ENCODE measurements around the gene CALM1. TPM values are rescaled to one million over a fixed set of nuclear protein-coding genes. Genes with fewer than 3 reads are reported as not detected.
A peak's percentile ranks its signal among the peaks of the same experiment; 100 is the strongest.

Gene CALM1
- total RNA-seq, 4 donors from 2014 or later: 106 to 240 (median 182) TPM

DNA sequence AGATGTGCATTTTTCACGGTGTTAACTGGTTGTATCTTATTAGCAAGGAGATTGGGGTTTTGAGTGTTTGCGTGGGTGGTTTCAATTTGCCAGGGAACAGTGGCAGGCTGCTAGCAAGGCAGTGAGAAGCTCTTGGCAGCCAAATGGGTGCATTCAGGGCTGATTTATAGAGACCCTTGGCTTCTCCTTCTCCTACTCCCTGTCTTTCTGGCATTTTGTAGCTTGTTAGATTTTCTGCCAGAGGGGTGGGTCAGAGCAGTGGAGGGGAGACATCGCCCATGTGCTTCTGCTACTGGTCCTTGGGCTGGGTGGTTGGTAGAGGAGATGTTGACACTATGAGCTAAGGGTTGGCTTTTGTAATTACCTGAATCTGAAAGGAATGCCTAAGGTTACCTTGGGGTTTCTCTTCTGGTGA, 9.6 kb downstream of the CALM1 start:
- peak in 1 of 2 donors; percentile 58 for DNase-seq (ENCODE audit: low spot score in 2 of 2)
- H3K4me3 ChIP-seq (ENCODE audit: low read depth, poor library complexity, severe bottlenecking): no peak overlapping the region
- 62 to 65% methylated on average over 3 of the region's 3 CpGs for WGBS, 2 donors
- no peak for TF ChIP-seq POLR2A (IDR thresholded peaks at IDR 0.05)
- TF ChIP-seq, protein P1, sequence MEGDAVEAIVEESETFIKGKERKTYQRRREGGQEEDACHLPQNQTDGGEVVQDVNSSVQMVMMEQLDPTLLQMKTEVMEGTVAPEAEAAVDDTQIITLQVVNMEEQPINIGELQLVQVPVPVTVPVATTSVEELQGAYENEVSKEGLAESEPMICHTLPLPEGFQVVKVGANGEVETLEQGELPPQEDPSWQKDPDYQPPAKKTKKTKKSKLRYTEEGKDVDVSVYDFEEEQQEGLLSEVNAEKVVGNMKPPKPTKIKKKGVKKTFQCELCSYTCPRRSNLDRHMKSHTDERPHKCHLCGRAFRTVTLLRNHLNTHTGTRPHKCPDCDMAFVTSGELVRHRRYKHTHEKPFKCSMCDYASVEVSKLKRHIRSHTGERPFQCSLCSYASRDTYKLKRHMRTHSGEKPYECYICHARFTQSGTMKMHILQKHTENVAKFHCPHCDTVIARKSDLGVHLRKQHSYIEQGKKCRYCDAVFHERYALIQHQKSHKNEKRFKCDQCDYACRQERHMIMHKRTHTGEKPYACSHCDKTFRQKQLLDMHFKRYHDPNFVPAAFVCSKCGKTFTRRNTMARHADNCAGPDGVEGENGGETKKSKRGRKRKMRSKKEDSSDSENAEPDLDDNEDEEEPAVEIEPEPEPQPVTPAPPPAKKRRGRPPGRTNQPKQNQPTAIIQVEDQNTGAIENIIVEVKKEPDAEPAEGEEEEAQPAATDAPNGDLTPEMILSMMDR (IDR thresholded peaks at IDR 0.05): no peak
- intact Hi-C loops (cut with DNase I; ENCODE audit: low total_unique reads): loop anchor here (10.0 kb wide), 1 partner anchor 288 kb away; no protein-coding TSS in a partner anchor

DNA sequence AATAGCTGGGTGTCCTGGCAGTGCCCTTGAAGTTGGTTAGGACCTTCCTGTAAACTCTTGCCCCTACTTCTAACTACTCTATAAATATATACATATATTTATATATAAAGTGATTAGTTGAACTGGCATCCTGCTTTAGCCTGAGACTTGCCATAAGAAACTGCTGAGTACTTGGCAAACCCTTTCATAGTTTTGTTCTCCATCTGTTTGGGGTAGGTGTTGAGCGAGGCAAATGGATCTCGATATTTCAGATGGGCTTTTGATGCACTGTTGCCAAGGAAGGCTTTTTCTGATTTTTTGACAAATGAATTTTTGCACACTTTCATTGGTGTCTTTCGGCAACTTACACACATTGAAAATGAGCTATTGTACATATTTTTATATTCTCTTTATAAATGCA, 10.4 kb downstream of the CALM1 start:
- TF ChIP-seq, protein P1 (IDR thresholded peaks at IDR 0.05): no peak
- TF ChIP-seq POLR2A (IDR thresholded peaks at IDR 0.05): no peak
- intact Hi-C loops (cut with DNase I; ENCODE audit: low total_unique reads): loop anchor here (10.0 kb wide), 1 partner anchor 288 kb away; no protein-coding TSS in a partner anchor
- no peak overlapping the region for H3K4me3 ChIP-seq (ENCODE audit: low read depth, poor library complexity, severe bottlenecking)
- DNase-seq (ENCODE audit: low spot score in 2 of 2): no peak
- 90% methylated on average over 3 of the region's 3 CpGs for WGBS, 2 donors

DNA sequence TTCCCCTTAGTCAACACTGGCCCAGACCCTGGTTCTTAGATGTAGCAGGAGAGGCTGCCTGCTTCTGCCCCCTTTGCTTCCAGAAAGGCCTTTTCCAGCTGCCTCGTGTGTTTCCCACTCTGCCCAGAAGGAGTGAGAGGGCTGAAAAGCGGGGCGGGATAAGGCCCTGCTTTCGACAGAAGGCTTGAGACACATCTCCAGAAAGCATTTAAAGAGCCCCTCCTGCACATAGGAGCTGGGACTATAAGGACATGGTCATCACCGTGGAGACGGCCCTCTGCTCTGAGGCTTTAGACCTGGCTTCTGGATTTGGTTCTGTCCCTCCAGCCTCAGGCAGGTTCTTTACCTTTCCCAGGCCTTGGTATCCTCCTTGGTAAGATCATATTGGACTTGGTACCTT, 11.9 kb downstream of the CALM1 start:
- intact Hi-C loops (cut with DNase I; ENCODE audit: low total_unique reads): loop anchor here (10.0 kb wide), 1 partner anchor 286 kb away; no protein-coding TSS in a partner anchor
- TF ChIP-seq, protein P1 (IDR thresholded peaks at IDR 0.05): no peak
- no peak for TF ChIP-seq POLR2A (IDR thresholded peaks at IDR 0.05)
- H3K4me3 ChIP-seq (ENCODE audit: low read depth, poor library complexity, severe bottlenecking): no peak overlapping the region
- DNase-seq (ENCODE audit: low spot score in 2 of 2): peak in 1 of 2 donors; percentile 76
- WGBS, 2 donors: 77 to 78% methylated on average over 6 of the region's 6 CpGs

DNA sequence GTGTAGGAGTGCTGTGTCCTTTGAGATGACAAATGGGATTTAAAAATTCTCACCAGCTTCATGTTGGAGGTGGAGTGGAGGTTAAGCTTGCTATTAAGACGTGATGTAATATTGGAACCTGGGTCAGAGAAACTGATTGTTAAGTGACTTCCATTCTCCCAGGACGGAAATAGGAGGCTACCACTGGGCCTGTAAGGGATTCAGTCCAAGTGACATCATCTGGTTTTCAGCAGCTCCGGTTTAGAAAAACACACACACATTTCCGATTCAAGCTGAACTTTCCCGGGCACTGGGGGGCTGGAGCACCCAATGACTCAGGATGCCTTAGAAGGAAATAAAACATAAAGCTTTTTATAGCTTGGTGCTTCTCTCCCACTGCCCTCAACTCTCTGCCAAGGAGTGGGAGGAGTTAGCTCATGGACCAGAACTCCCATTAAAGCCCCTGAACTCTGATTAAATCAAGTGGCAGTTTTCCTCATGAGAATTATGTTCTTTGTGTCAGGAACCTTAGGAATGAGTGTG, 12.4 kb downstream of the CALM1 start:
- TF ChIP-seq, protein P1 (IDR thresholded peaks at IDR 0.05): no peak
- TF ChIP-seq POLR2A (IDR thresholded peaks at IDR 0.05): no peak
- WGBS, 2 donors: 35 to 36% methylated on average over 5 of the region's 5 CpGs
- H3K4me3 ChIP-seq (ENCODE audit: low read depth, poor library complexity, severe bottlenecking): no peak overlapping the region
- peak in 1 of 2 donors; percentile 84 for DNase-seq (ENCODE audit: low spot score in 2 of 2)
- intact Hi-C loops (cut with DNase I; ENCODE audit: low total_unique reads): loop anchor here (10.0 kb wide), 1 partner anchor 286 kb away; no protein-coding TSS in a partner anchor

DNA sequence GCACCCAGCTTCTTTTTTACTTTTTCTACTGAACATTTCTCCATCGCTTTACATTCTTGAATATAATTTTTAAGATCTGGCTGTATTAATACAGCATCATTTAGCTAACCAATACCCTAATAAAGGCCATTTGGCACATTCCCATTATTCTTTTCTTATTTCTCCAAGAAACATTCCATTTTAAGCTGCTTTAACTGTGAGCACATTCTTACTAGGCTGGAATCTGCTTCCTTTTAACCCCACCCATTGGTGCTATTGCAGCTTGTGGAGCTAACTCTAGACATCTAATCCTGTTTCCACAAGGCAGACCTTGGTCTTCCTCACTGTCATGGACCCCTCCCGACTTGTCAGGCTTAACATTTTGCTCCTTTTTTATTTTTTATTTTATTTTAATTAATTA, 15.2 kb downstream of the CALM1 start:
- intact Hi-C loops (cut with DNase I; ENCODE audit: low total_unique reads): no loop called here
- TF ChIP-seq, protein P1 (IDR thresholded peaks at IDR 0.05): no peak
- TF ChIP-seq POLR2A (IDR thresholded peaks at IDR 0.05): no peak
- no peak for DNase-seq (ENCODE audit: low spot score in 2 of 2)
- WGBS, 2 donors: 90 to 93% methylated on average over 2 of the region's 2 CpGs
- no peak overlapping the region for H3K4me3 ChIP-seq (ENCODE audit: low read depth, poor library complexity, severe bottlenecking)

DNA sequence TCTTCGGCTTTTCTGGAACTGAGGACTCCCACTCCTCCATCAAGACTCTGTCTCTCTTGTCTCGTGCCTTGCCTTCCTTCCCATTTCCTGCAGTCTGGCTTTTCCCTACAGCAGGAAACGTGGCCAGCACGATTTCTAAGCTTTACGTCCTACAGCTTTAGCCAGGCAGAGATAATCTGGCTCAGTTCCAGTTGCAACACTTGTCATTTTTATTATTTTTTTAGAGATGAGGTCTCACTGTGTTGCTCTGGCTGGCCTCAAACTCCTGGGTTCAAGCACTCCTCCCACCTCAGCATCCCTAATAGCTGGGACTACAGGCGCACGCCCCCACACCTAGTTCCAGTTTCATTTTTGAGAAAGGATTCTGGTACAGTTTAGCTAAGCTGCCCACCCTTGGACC, 19.9 kb downstream of the CALM1 start:
- no peak overlapping the region for H3K4me3 ChIP-seq (ENCODE audit: low read depth, poor library complexity, severe bottlenecking)
- peak in 1 of 2 donors; percentile 25 for DNase-seq (ENCODE audit: low spot score in 2 of 2)
- 47 to 58% methylated on average over 7 of the region's 7 CpGs for WGBS, 2 donors
- intact Hi-C loops (cut with DNase I; ENCODE audit: low total_unique reads): no loop called here
- TF ChIP-seq, protein P1 (IDR thresholded peaks at IDR 0.05): no peak
- no peak for TF ChIP-seq POLR2A (IDR thresholded peaks at IDR 0.05)

All from lower leg skin (tissue), 4 donors.